IMR-90 (cell line): ENCODE data around the gene BLNK. TPM values are rescaled to one million over a fixed set of nuclear protein-coding genes. Genes with fewer than 3 reads are reported as not detected.
A peak's percentile ranks its signal among the peaks of the same experiment; 100 is the strongest.

Source experiments
- ATAC-seq: fragments of 200-7000 bp; cut with Tn5 transposase; 2 replicates; pipeline ENCODE4 v1.9.1; 2020; ENCODE audit warnings: low read depth, mild to moderate bottlenecking, moderate library complexity
- Bru-seq: library from RNA; stranded (reverse); fragments of 400-500 nt; gene quantifications from one replicate; lab custom pipeline; 2021; lab: Mats Ljungman, UMichigan
- BruChase-seq, 2 experiments: library from RNA; stranded (reverse); fragments of 400-500 nt; gene quantifications; one replicate each; lab custom pipeline; 2021; lab: Mats Ljungman, UMichigan
- BruUV-seq: library from RNA; stranded (reverse); fragments of 400-500 nt; replicated peaks from 2 replicates; lab custom pipeline; 2021; lab: Mats Ljungman, UMichigan
- CTCF ChIA-PET: fragments of 300-600 bp; formaldehyde crosslinking; extraction: SDS; loops from one replicate; lab custom pipeline; 2021; ENCODE audit warnings: antibody characterized with exemption; lab: Yijun Ruan, JAX
- POLR2A ChIA-PET: fragments of 300-600 bp; sonication (Branson Sonifier 250); formaldehyde crosslinking; loops from one replicate; lab custom pipeline; 2022; ENCODE audit warnings: antibody characterized with exemption; ENCODE audit not compliant: unreplicated experiment; lab: Charles Lee
- DNase-seq: peaks from one replicate; pipeline ENCODE4 v3.0.0; 2013
- H2AFZ ChIP-seq: replicated peaks from 2 replicates; pipeline ENCODE3; 2013; ENCODE audit warnings: low read length, mild to moderate bottlenecking; ENCODE audit not compliant: poor library complexity
- H2AK5ac ChIP-seq: 2 replicates; pipeline ENCODE4 v1.6.1; 2013; ENCODE audit warnings: low read depth, low read length, inconsistent platforms
- H2AK9ac ChIP-seq: replicated peaks from 2 replicates; pipeline ENCODE3; 2013; ENCODE audit warnings: mild to moderate bottlenecking, low read depth, low read length, moderate library complexity; ENCODE audit not compliant: poor library complexity
- H2BK120ac ChIP-seq: 2 replicates; pipeline ENCODE4 v1.6.1; 2013; ENCODE audit warnings: low read depth, low read length, inconsistent platforms
- H2BK15ac ChIP-seq: 3 replicates; pipeline ENCODE4 v1.6.1; 2013; ENCODE audit warnings: low read depth, low read length, inconsistent platforms
- H2BK20ac ChIP-seq: 2 replicates; pipeline ENCODE4 v1.6.1; 2013; ENCODE audit warnings: low read depth, mild to moderate bottlenecking, inconsistent platforms, low read length, moderate library complexity
- H2BK5ac ChIP-seq: 2 replicates; pipeline ENCODE4 v1.6.1; 2013; ENCODE audit warnings: mild to moderate bottlenecking, low read depth, low read length, inconsistent platforms; ENCODE audit not compliant: poor library complexity, severe bottlenecking
- H3K14ac ChIP-seq: replicated peaks from 2 replicates; pipeline ENCODE4 v1.6.1; 2013; ENCODE audit warnings: low read depth, low read length, inconsistent platforms
- H3K18ac ChIP-seq: 2 replicates; pipeline ENCODE4 v1.6.1; 2013; ENCODE audit warnings: low read depth, low read length, control low read depth
- H3K23ac ChIP-seq: 2 replicates; pipeline ENCODE4 v1.6.1; 2013; ENCODE audit warnings: low read depth, low read length, inconsistent platforms
- H3K27ac ChIP-seq: 2 replicates; pipeline ENCODE4 v1.5.1; 2013; ENCODE audit warnings: mild to moderate bottlenecking, control low read depth, low read length; ENCODE audit not compliant: insufficient read depth
- H3K27me3 ChIP-seq: 2 replicates; pipeline ENCODE4 v1.6.1; 2013; ENCODE audit warnings: low read length; ENCODE audit not compliant: control insufficient read depth, insufficient read depth
- H3K36me3 ChIP-seq: 2 replicates; pipeline ENCODE4 v1.6.1; 2013; ENCODE audit warnings: low read length, mixed read lengths; ENCODE audit not compliant: control insufficient read depth, insufficient read depth
- H3K4ac ChIP-seq: 2 replicates; pipeline ENCODE4 v1.6.1; 2013; ENCODE audit warnings: low read depth, low read length, inconsistent platforms
- H3K4me1 ChIP-seq: 2 replicates; pipeline ENCODE4 v1.6.1; 2013; ENCODE audit warnings: low read length, mixed read lengths; ENCODE audit not compliant: control insufficient read depth, insufficient read depth
- H3K4me2 ChIP-seq: 2 replicates; pipeline ENCODE4 v1.6.1; 2013; ENCODE audit warnings: low read depth, mild to moderate bottlenecking, control low read depth, low read length, moderate library complexity
- H3K4me3 ChIP-seq: 2 replicates; pipeline ENCODE4 v1.5.1; 2013; ENCODE audit warnings: low read depth, mild to moderate bottlenecking, control low read depth, low read length, moderate library complexity; ENCODE audit not compliant: insufficient read depth
- H3K56ac ChIP-seq: 2 replicates; pipeline ENCODE4 v1.6.1; 2013; ENCODE audit warnings: low read length, inconsistent platforms; ENCODE audit not compliant: insufficient read depth; ENCODE audit errors: extremely low read depth
- H3K79me1 ChIP-seq, 2 experiments: 2 replicates each; pipeline ENCODE4 v1.6.1; 2013; ENCODE audit warnings: low read length in 2 of 2, inconsistent platforms in 1 of 2, low read depth in 1 of 2
- H3K9ac ChIP-seq: 2 replicates; pipeline ENCODE4 v1.6.1; 2013; ENCODE audit warnings: low read depth, low read length, control low read depth
- H3K9me1 ChIP-seq: 2 replicates; pipeline ENCODE4 v1.6.1; 2013; ENCODE audit warnings: low read length, inconsistent platforms; ENCODE audit not compliant: insufficient read depth
- H3K9me3 ChIP-seq: 2 replicates; pipeline ENCODE4 v1.6.1; 2013; ENCODE audit warnings: low read length; ENCODE audit not compliant: control insufficient read depth, insufficient read depth
- H4K20me1 ChIP-seq: 2 replicates; pipeline ENCODE4 v1.6.1; 2013; ENCODE audit warnings: low read length, inconsistent platforms; ENCODE audit not compliant: insufficient read depth
- H4K5ac ChIP-seq: 2 replicates; pipeline ENCODE4 v1.6.1; 2013; ENCODE audit warnings: mild to moderate bottlenecking, low read depth, low read length, control low read depth
- H4K8ac ChIP-seq, 2 experiments: 2 replicates each; pipeline ENCODE4 v1.6.1; 2013; ENCODE audit warnings: low read depth in 2 of 2, low read length in 2 of 2, control low read depth in 1 of 2, inconsistent platforms in 1 of 2
- H4K91ac ChIP-seq: 2 replicates; pipeline ENCODE4 v1.6.1; 2013; ENCODE audit warnings: low read depth, low read length, inconsistent platforms; ENCODE audit not compliant: insufficient read depth
- BHLHE40 ChIP-seq: fragments of 150-350 bp; IDR thresholded peaks from 2 replicates; pipeline ENCODE4 v1.6.1; 2016; ENCODE audit warnings: mild to moderate bottlenecking, low read depth, low read length
- CHD1 ChIP-seq: IDR thresholded peaks from 2 replicates; pipeline ENCODE4 v1.6.1; 2012; ENCODE audit warnings: low read depth, low read length, improper control_type of control experiment
- POLR2A ChIP-seq: IDR thresholded peaks from 2 replicates; pipeline ENCODE4 v1.6.1; 2012; ENCODE audit warnings: mild to moderate bottlenecking, low read depth, low read length
- USF2 ChIP-seq: fragments of 150-350 bp; IDR thresholded peaks from 2 replicates; pipeline ENCODE4 v1.6.1; 2017; ENCODE audit warnings: mild to moderate bottlenecking, antibody characterized with exemption, low read length, low read depth
- WGBS, 2 experiments: methylation state at CpG; one replicate each; pipeline versions ENCODE4 v1.1.5 to v1.1.7; 2013; ENCODE audit warnings: missing lambda C conversion rate in 2 of 2; ENCODE audit not compliant: insufficient read length in 1 of 2; ENCODE audit errors: extremely low coverage in 2 of 2; 5-methylcytosine and 5-hydroxymethylcytosine counted together
- dilution Hi-C: fragments of 300-500 bp; cut with HindIII; formaldehyde crosslinking; loops from one replicate; pipeline ENCODE4 v1.14.3; 2018; ENCODE audit warnings: low sequenced_read_pairs; ENCODE audit not compliant: unreplicated experiment
- in situ Hi-C: fragments of 300-500 bp; cut with MboI; formaldehyde crosslinking; loops from 3 replicates; pipeline ENCODE4 v1.14.3; 2019; ENCODE audit warnings: low sequenced_read_pairs, inconsistent platforms, mixed read lengths
- intact Hi-C: fragments of 100-400 bp; cut with micrococcal nuclease; formaldehyde crosslinking; loops from 2 replicates; pipeline ENCODE4 v1.10.0; 2022
- long read RNA-seq: library from polyadenylated mRNA; unstranded; transcript quantifications from one replicate; pipeline ENCODE4 v2.0.0, GENCODE V29; 2021; ENCODE audit not compliant: unreplicated experiment
- polyA plus RNA-seq, 3 experiments: library from polyadenylated mRNA; depleted of rRNA; stranded (reverse); fragments of >200 nt; gene quantifications; 2 replicates each; pipeline ENCODE4 v1.2.3, GENCODE V29; 2012; ENCODE audit warnings: low replicate concordance in 1 of 3
- total RNA-seq: library from RNA; depleted of rRNA; stranded (reverse); fragments of >200 nt; gene quantifications from 2 replicates; pipeline ENCODE4 v1.2.3, GENCODE V29; 2012; rRNA removed
- TF ChIP-seq, protein P1 (sequence below): conservative IDR thresholded peaks from 2 replicates; pipeline ENCODE4 v1.5.1; 2012; ENCODE audit warnings: mild to moderate bottlenecking, low read depth, low read length, improper control_type of control experiment

The BLNK gene
- total RNA-seq (not detected in 2 replicates), polyA plus RNA-seq (2012; rRNA removed) (not detected in 2 replicates), Bru-seq, nascent RNA (percentile 9 among the genes with signal in this experiment), BruChase-seq, experiment 1, labeled RNA remaining after a 6-hour chase (percentile 10 among the genes with signal in this experiment), BruChase-seq, experiment 2, labeled RNA remaining after a 2-hour chase (percentile 9 among the genes with signal in this experiment)
- not detected in 2 replicates for polyA plus RNA-seq (2012; cell fraction: cytosol; rRNA removed)
- not detected in 2 replicates for polyA plus RNA-seq (2012; cell fraction: nucleus; rRNA removed; ENCODE audit: low replicate concordance)
- long read RNA-seq: 0 reads

GRCh38 chr10:96271016-96271815, at the start of gene BLNK:
TSS of gene BLNK (minus strand) at chr10:96271569. CDS start at chr10:96271398, 171 bp downstream.
- Histone ChIP-seq H3K9me3 (no peaks in the 10 kb centered on the region), H3K27me3 (no peaks in the 10 kb centered on the region), H3K23ac (no peak within 1 kb of the TSS), H3K4ac (no peak within 1 kb of the TSS), H2BK20ac (no peak within 1 kb of the TSS), H3K14ac (no peak within 1 kb of the TSS), H3K9ac (no peak within 1 kb of the TSS), H2BK5ac (no peak within 1 kb of the TSS), H3K4me3 (no peak within 1 kb of the TSS), H3K56ac (no peak within 1 kb of the TSS), H3K9me1 (no peaks in the 10 kb centered on the region), H3K79me1 (no peaks in the 10 kb centered on the region), H3K27ac (no peak within 1 kb of the TSS), H2AK9ac (peak within 1 kb of the TSS; percentile 19), H4K20me1 (no peaks in the 10 kb centered on the region), H3K36me3 (no peaks in the 10 kb centered on the region), H2BK15ac (no peak within 1 kb of the TSS), H4K8ac (no peak within 1 kb of the TSS), H4K91ac (no peak within 1 kb of the TSS), H3K4me2 (peak within 1 kb of the TSS; percentile 8; the same call in 1 of the 2 replicates), H2BK120ac (no peak within 1 kb of the TSS), H4K5ac (no peak within 1 kb of the TSS), H2AFZ (no peak within 1 kb of the TSS), H2AK5ac (no peak within 1 kb of the TSS), H3K4me1 (no peaks in the 10 kb centered on the region), H3K18ac (no peak within 1 kb of the TSS)
- DNase-seq (peak; percentile 33), ATAC-seq (peak; percentile 57)
- POLR2A ChIA-PET: interaction anchor here (0.6 kb wide), 1 partner anchor 10 kb away, joined by 5 read pairs; no protein-coding TSS in a partner anchor
- no CpG with 5 or more reads among the region's 6 CpGs for WGBS, 2 experiments
- intact Hi-C loops (no loop called here), in situ Hi-C loops (no loop called here), dilution Hi-C loops (no loop called here)
- BruUV-seq: no TSS peak
- no peak for TF ChIP-seq BHLHE40
- TF ChIP-seq CHD1: no peak
- no peak for TF ChIP-seq POLR2A
- TF ChIP-seq, protein P1, sequence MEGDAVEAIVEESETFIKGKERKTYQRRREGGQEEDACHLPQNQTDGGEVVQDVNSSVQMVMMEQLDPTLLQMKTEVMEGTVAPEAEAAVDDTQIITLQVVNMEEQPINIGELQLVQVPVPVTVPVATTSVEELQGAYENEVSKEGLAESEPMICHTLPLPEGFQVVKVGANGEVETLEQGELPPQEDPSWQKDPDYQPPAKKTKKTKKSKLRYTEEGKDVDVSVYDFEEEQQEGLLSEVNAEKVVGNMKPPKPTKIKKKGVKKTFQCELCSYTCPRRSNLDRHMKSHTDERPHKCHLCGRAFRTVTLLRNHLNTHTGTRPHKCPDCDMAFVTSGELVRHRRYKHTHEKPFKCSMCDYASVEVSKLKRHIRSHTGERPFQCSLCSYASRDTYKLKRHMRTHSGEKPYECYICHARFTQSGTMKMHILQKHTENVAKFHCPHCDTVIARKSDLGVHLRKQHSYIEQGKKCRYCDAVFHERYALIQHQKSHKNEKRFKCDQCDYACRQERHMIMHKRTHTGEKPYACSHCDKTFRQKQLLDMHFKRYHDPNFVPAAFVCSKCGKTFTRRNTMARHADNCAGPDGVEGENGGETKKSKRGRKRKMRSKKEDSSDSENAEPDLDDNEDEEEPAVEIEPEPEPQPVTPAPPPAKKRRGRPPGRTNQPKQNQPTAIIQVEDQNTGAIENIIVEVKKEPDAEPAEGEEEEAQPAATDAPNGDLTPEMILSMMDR: no peak
- TF ChIP-seq USF2: no peak
- CTCF ChIA-PET: interaction anchor here (1.3 kb wide), 1 partner anchor 11 kb away, joined by 3 read pairs; no protein-coding TSS in a partner anchor
